ENCODE measurements around the gene IL23A.
"Not testable (repeated sequence)": the region's sequence is repeated elsewhere in the genome, so short reads cannot be mapped to it uniquely, and the experiment has no call there.

Gene IL23A

GRCh38 chr12:56336361-56337167 is 2.1 kb upstream of the IL23A start:
- no peak for TF ChIP-seq YY1 (IDR thresholded peaks at IDR 0.05; ENCODE audit: insufficient read depth, insufficient read length)
- TF ChIP-seq ZNF274 (IDR thresholded peaks at IDR 0.05; ENCODE audit: low read depth, low read length) = no peak
- no peak for TF ChIP-seq SUZ12 (IDR thresholded peaks at IDR 0.05; ENCODE audit: extremely low read depth, insufficient read depth, insufficient read length)

DNA sequence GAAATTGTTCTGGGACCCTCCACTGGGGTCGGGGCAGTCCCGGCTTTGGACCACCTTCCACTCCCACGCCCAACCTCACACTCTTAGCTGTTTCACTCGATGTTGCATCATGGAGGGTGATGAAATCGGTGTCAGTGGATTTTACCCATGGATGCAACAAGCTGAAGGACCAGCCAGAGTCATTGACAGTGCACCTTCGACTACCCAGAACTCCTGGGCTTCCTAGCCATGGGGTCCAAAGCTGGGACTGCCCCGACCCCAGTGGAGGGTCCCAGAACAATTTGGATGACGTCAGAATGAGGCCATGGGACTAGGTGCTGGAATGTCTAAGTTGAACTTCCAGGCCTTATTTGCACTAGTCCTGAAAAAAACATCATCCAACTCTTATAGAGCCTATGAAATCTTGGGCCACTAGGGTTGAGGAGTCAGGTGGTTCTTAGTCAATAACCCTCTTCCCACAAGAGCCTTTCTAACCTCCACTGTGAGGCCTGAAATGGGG is 882 bp upstream of the IL23A start:
- Histone ChIP-seq H3K9me3 (ENCODE audit: insufficient read depth, low read length) (no peaks in the 10 kb centered on the region), H3K27me3 (ENCODE audit: insufficient read depth, insufficient read length) (no peaks in the 10 kb centered on the region), H3K4me3 (ENCODE audit: insufficient read length, low read depth) (no peak overlapping the region), H3K9ac (ENCODE audit: insufficient read length, low read depth) (no peak overlapping the region), H3K36me3 (ENCODE audit: insufficient read depth, insufficient read length, low read length) (peaks cover 10% of the 10 kb centered on the region), H3K4me1 (ENCODE audit: insufficient read depth, insufficient read length) (peaks cover 16% of the 10 kb centered on the region)
- no peak for DNase-seq (ENCODE audit: low read depth, low spot score)
- TF ChIP-seq YY1 (IDR thresholded peaks at IDR 0.05; ENCODE audit: insufficient read depth, insufficient read length) = no peak
- TF ChIP-seq SUZ12 (IDR thresholded peaks at IDR 0.05; ENCODE audit: extremely low read depth, insufficient read depth, insufficient read length) = no peak
- no peak for TF ChIP-seq ZNF274 (IDR thresholded peaks at IDR 0.05; ENCODE audit: low read depth, low read length)

More at GRCh38 chr12:56336361-56337167, 2.1 kb upstream of the IL23A start:
- no peak overlapping the region for H3K9ac ChIP-seq (ENCODE audit: insufficient read length, low read depth)
- H3K9me3 ChIP-seq (ENCODE audit: insufficient read depth, low read length) = no peaks in the 10 kb centered on the region
- no peaks in the 10 kb centered on the region for H3K27me3 ChIP-seq (ENCODE audit: insufficient read depth, insufficient read length)
- peaks cover 5% of the 10 kb centered on the region for H3K36me3 ChIP-seq (ENCODE audit: insufficient read depth, insufficient read length, low read length)
- H3K4me1 ChIP-seq (ENCODE audit: insufficient read depth, insufficient read length) = peaks cover 16% of the 10 kb centered on the region
- H3K4me3 ChIP-seq (ENCODE audit: insufficient read length, low read depth) = no peak overlapping the region
- no peak for DNase-seq (ENCODE audit: low read depth, low spot score)

DNA sequence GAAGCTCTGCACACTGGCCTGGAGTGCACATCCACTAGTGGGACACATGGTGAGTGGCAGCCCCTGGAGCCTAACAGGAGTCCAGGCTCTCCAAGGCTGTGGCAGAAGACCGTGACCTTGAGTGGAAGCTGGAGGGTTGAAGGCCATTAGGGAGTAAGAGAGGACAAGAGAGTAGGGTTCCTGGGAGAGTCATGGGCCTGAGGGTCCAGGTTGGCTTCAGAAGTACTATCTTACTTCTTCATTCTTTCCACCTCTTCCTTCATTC is 406 bp downstream of the IL23A start:
- no peak for TF ChIP-seq SUZ12 (IDR thresholded peaks at IDR 0.05; ENCODE audit: extremely low read depth, insufficient read depth, insufficient read length)
- TF ChIP-seq ZNF274 (IDR thresholded peaks at IDR 0.05; ENCODE audit: low read depth, low read length) = no peak
- no peak for TF ChIP-seq YY1 (IDR thresholded peaks at IDR 0.05; ENCODE audit: insufficient read depth, insufficient read length)
- Histone ChIP-seq H3K27me3 (ENCODE audit: insufficient read depth, insufficient read length) (no peaks in the 10 kb centered on the region), H3K4me1 (ENCODE audit: insufficient read depth, insufficient read length) (peaks cover 16% of the 10 kb centered on the region), H3K36me3 (ENCODE audit: insufficient read depth, insufficient read length, low read length) (peaks cover 23% of the 10 kb centered on the region), H3K9ac (ENCODE audit: insufficient read length, low read depth) (peak overlapping the region; percentile 57), H3K9me3 (ENCODE audit: insufficient read depth, low read length) (no peaks in the 10 kb centered on the region), H3K4me3 (ENCODE audit: insufficient read length, low read depth) (no peak overlapping the region)
- no peak for DNase-seq (ENCODE audit: low read depth, low spot score)

DNA sequence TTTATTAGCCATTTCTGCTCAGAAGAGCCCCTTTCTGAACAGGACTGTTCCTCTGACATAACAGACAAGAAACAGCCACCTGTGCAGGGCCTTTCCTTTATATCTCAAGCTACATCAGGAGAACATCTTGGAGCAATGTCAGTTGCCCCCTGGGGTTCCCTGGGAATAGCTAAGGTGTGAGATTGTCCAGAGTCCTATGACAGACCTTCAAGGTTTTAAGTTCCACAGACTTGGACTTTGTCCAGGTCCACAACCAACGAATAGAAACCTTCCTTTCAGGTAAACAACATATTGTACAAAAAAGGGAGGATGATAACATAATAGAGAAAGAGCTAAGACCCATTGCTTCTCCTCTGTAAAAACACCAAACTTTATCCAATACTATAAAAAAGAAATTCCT is 2.9 kb downstream of the IL23A start:
- no peaks in the 10 kb centered on the region for H3K27me3 ChIP-seq (ENCODE audit: insufficient read depth, insufficient read length)

GRCh38 chr12:56342290-56342689 is 3.6 kb downstream of the IL23A start:
- not testable (repeated sequence) for H3K9me3 ChIP-seq (ENCODE audit: insufficient read depth, low read length); DNase-seq (ENCODE audit: low read depth, low spot score); H3K9ac ChIP-seq (ENCODE audit: insufficient read length, low read depth); H3K4me3 ChIP-seq (ENCODE audit: insufficient read length, low read depth); H3K27me3 ChIP-seq (ENCODE audit: insufficient read depth, insufficient read length)
- Histone ChIP-seq H3K36me3 (ENCODE audit: insufficient read depth, insufficient read length, low read length) (peaks cover 46% of the 10 kb centered on the region), H3K4me1 (ENCODE audit: insufficient read depth, insufficient read length) (peaks cover 13% of the 10 kb centered on the region)

More for the DNA sequence above, 2.9 kb downstream of the IL23A start:
- no peak for DNase-seq (ENCODE audit: low read depth, low spot score)
- Histone ChIP-seq H3K4me3 (ENCODE audit: insufficient read length, low read depth) (no peak overlapping the region), H3K9me3 (ENCODE audit: insufficient read depth, low read length) (no peaks in the 10 kb centered on the region), H3K36me3 (ENCODE audit: insufficient read depth, insufficient read length, low read length) (peaks cover 39% of the 10 kb centered on the region), H3K4me1 (ENCODE audit: insufficient read depth, insufficient read length) (peaks cover 14% of the 10 kb centered on the region), H3K9ac (ENCODE audit: insufficient read length, low read depth) (no peak overlapping the region)
- no peak for TF ChIP-seq ZNF274 (IDR thresholded peaks at IDR 0.05; ENCODE audit: low read depth, low read length)
- no peak for TF ChIP-seq SUZ12 (IDR thresholded peaks at IDR 0.05; ENCODE audit: extremely low read depth, insufficient read depth, insufficient read length)
- TF ChIP-seq YY1 (IDR thresholded peaks at IDR 0.05; ENCODE audit: insufficient read depth, insufficient read length) = no peak

DNA sequence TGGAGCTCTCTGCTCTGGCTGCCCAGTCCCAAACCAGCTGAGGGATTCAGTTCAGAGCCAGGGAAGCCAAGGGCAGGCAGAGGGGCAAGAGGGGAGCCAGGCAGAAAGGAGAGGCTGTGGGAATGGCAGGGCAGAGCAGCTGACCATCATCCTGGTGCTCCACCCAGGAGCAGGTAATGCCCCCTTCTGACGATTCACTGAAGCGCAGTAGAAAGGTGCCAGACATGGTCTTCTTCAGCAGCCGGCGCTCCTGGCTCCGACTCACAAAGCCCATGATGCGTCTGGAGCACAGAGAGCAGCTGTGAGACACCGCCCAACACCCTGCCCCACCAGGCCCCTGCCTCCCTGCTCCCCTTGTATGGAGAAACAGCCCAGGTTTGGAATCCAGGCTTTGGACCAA is 8.0 kb downstream of the IL23A start:
- Histone ChIP-seq H3K4me1 (ENCODE audit: insufficient read depth, insufficient read length) (no peaks in the 10 kb centered on the region), H3K4me3 (ENCODE audit: insufficient read length, low read depth) (no peak overlapping the region), H3K27me3 (ENCODE audit: insufficient read depth, insufficient read length) (no peaks in the 10 kb centered on the region), H3K36me3 (ENCODE audit: insufficient read depth, insufficient read length, low read length) (peaks cover 77% of the 10 kb centered on the region), H3K9ac (ENCODE audit: insufficient read length, low read depth) (no peak overlapping the region), H3K9me3 (ENCODE audit: insufficient read depth, low read length) (no peaks in the 10 kb centered on the region)
- TF ChIP-seq YY1 (IDR thresholded peaks at IDR 0.05; ENCODE audit: insufficient read depth, insufficient read length) (no peak), ZNF274 (IDR thresholded peaks at IDR 0.05; ENCODE audit: low read depth, low read length) (no peak), SUZ12 (IDR thresholded peaks at IDR 0.05; ENCODE audit: extremely low read depth, insufficient read depth, insufficient read length) (no peak)
- no peak for DNase-seq (ENCODE audit: low read depth, low spot score)

GRCh38 chr12:56347255-56347654 is 8.6 kb downstream of the IL23A start:
- H3K4me3 ChIP-seq (ENCODE audit: insufficient read length, low read depth); DNase-seq (ENCODE audit: low read depth, low spot score); H3K9me3 ChIP-seq (ENCODE audit: insufficient read depth, low read length); H3K4me1 ChIP-seq (ENCODE audit: insufficient read depth, insufficient read length); H3K9ac ChIP-seq (ENCODE audit: insufficient read length, low read depth); H3K27me3 ChIP-seq (ENCODE audit: insufficient read depth, insufficient read length): not testable (repeated sequence)
- H3K36me3 ChIP-seq (ENCODE audit: insufficient read depth, insufficient read length, low read length) = peaks cover 79% of the 10 kb centered on the region
